Sigmoid colon (tissue), 7 donors: ENCODE data around the gene FBXW5. TPM values are rescaled to one million over a fixed set of nuclear protein-coding genes. Genes with fewer than 3 reads are reported as not detected.

Experiments
- DNase-seq: peaks from one replicate; pipeline ENCODE4 v3.0.0-alpha.2; 2019
- H3K27ac ChIP-seq, 4 donors: fragments of 200-600 bp; sonication (generic); one replicate each; pipeline ENCODE4 v1.5.1; 2016 to 2019; ENCODE audit warnings: mild to moderate bottlenecking in 1 of 4
- H3K27me3 ChIP-seq, 3 donors: fragments of 200-600 bp; sonication (generic); one replicate each; pipeline ENCODE4 v1.5.1; 2019; ENCODE audit warnings: mild to moderate bottlenecking in 1 of 3
- H3K36me3 ChIP-seq, 4 donors: fragments of 200-600 bp; sonication (generic); one replicate each; pipeline ENCODE4 v1.5.1; 2016 to 2019
- H3K4me1 ChIP-seq, 4 donors: fragments of 200-600 bp; sonication (generic); one replicate each; pipeline ENCODE4 v1.5.1; 2017 to 2019
- H3K4me3 ChIP-seq, 4 donors: fragments of 200-600 bp; sonication (generic); one replicate each; pipeline ENCODE4 v1.5.1; 2017 to 2019; ENCODE audit warnings: mild to moderate bottlenecking in 2 of 4, moderate library complexity in 1 of 4
- H3K9me3 ChIP-seq, 4 donors: fragments of 200-600 bp in 3 of 4; sonication (generic) in 3 of 4; one replicate each; pipeline versions ENCODE4 v1.5.1 to v1.6.1; 2013 to 2019
- CTCF ChIP-seq, 4 experiments: fragments of 450-650 bp in 3 of 4; fragments of 200-600 bp in 1 of 4; IDR thresholded peaks; one replicate each; pipeline ENCODE4 v1.5.1; 2016 to 2019; ENCODE audit warnings: antibody characterized with exemption in 4 of 4, mild to moderate bottlenecking in 3 of 4, moderate library complexity in 2 of 4
- EP300 ChIP-seq, 4 donors: sonication (generic); formaldehyde crosslinking; IDR thresholded peaks; one replicate each; pipeline ENCODE4 v1.6.1; 2017; ENCODE audit warnings: antibody characterized with exemption in 4 of 4
- POLR2A ChIP-seq, 2 donors: fragments of 450-650 bp; IDR thresholded peaks; one replicate each; pipeline ENCODE4 v1.6.1; 2016; ENCODE audit warnings: antibody characterized with exemption in 2 of 2, mild to moderate bottlenecking in 2 of 2, moderate library complexity in 2 of 2
- POLR2AphosphoS5 ChIP-seq, 4 donors: sonication (generic); formaldehyde crosslinking; IDR thresholded peaks; one replicate each; pipeline ENCODE4 v1.6.1; 2017; ENCODE audit warnings: antibody characterized with exemption in 4 of 4
- WGBS, 2 donors: extraction: QIAGEN DNeasy Blood & Tissue Kit; methylation state at CpG; one replicate each; pipeline ENCODE4 v1.1.7; 2013; 5-methylcytosine and 5-hydroxymethylcytosine counted together
- intact Hi-C: fragments of 100-400 bp; cut with DNase I; formaldehyde crosslinking; loops from one replicate; pipeline ENCODE4 v1.15.1; 2023
- polyA plus RNA-seq, 3 donors: library from polyadenylated mRNA; stranded (reverse); fragments of 200-250 nt; gene quantifications; one replicate each; pipeline ENCODE4 v1.2.3, GENCODE V29; 2013
- total RNA-seq, 4 donors: library from RNA; depleted of rRNA; stranded (reverse); fragments of >200 nt; gene quantifications; one replicate each; pipeline ENCODE4 v1.1.0, GENCODE V29; 2016
- donor health status: healthy with polysubstance abuse.
- donor health status: Bipolar disorder and iron deficiency.
- donor health status: healthy.

The FBXW5 gene
- total and polyA plus RNA-seq, 7 donors, result 147 to 202 (median 170) TPM

- no peaks in the 10 kb centered on the region for H3K27me3 ChIP-seq
- peak overlapping the region in 2 of 4 donors; percentile 13 for H3K4me3 ChIP-seq
- H3K36me3 ChIP-seq, result peaks cover 9 to 32% (median 15%) of the 10 kb centered on the region in 4 donors
Measured at GRCh38 chr9:136902259-136902821, 42.2 kb downstream of the FBXW5 start.

GRCh38 chr9:136901516-136902258 is 42.9 kb downstream of the FBXW5 start:
- H3K36me3 ChIP-seq, result peaks cover 9 to 26% (median 15%) of the 10 kb centered on the region in 4 donors
- 6 to 29% methylated on average over 20 of the region's 20 CpGs for WGBS, 2 donors
- intact Hi-C loops, result no loop called here
- peak overlapping the region; percentile 71 to 85 (median 74) for H3K27ac ChIP-seq
- peaks cover 0 to 25% (median 22%) of the 10 kb centered on the region in 4 donors for H3K4me1 ChIP-seq
- H3K4me3 ChIP-seq, result peak overlapping the region in 2 of 4 donors; percentile 13
- no peaks in the 10 kb centered on the region for H3K9me3 ChIP-seq
- H3K27me3 ChIP-seq, result no peaks in the 10 kb centered on the region
- no peak for DNase-seq
- TF ChIP-seq EP300 (IDR thresholded peaks at IDR 0.05) (no peak), POLR2AphosphoS5 (IDR thresholded peaks at IDR 0.05) (peak in 1 of 4 donors; percentile 33), CTCF (IDR thresholded peaks at IDR 0.05) (no peak), POLR2A (IDR thresholded peaks at IDR 0.05) (no peak)

More at GRCh38 chr9:136902259-136902821, 42.2 kb downstream of the FBXW5 start:
- intact Hi-C loops, result no loop called here
- Histone ChIP-seq H3K9me3 (no peaks in the 10 kb centered on the region), H3K27ac (peak overlapping the region; percentile 71 to 85 (median 74)), H3K4me1 (peaks cover 0 to 25% (median 22%) of the 10 kb centered on the region in 4 donors)
- 7 to 26% methylated on average over 15 of the region's 15 CpGs for WGBS, 2 donors
- TF ChIP-seq POLR2A (IDR thresholded peaks at IDR 0.05) (peak in 1 of 2 donors; percentile 42), CTCF (IDR thresholded peaks at IDR 0.05) (no peak), EP300 (IDR thresholded peaks at IDR 0.05) (peak in 1 of 4 donors; percentile 68), POLR2AphosphoS5 (IDR thresholded peaks at IDR 0.05) (peak in 3 of 4 donors; percentile 7 to 57 (median 29))
- DNase-seq, result peak; percentile 78

- Histone ChIP-seq H3K4me1 (peaks cover 0 to 25% (median 22%) of the 10 kb centered on the region in 4 donors), H3K27me3 (no peaks in the 10 kb centered on the region), H3K36me3 (peaks cover 9 to 23% (median 15%) of the 10 kb centered on the region in 4 donors), H3K4me3 (no peak overlapping the region), H3K27ac (peak overlapping the region; percentile 71 to 85 (median 74)), H3K9me3 (no peaks in the 10 kb centered on the region)
- no peak for DNase-seq
- TF ChIP-seq CTCF (IDR thresholded peaks at IDR 0.05), result no peak
- no peak for TF ChIP-seq POLR2A (IDR thresholded peaks at IDR 0.05)
- TF ChIP-seq EP300 (IDR thresholded peaks at IDR 0.05), result no peak
- TF ChIP-seq POLR2AphosphoS5 (IDR thresholded peaks at IDR 0.05), result no peak
- intact Hi-C loops, result no loop called here
- WGBS, 2 donors, result 44 to 71% methylated on average over 13 of the region's 13 CpGs
Measured at GRCh38 chr9:136900988-136901515, 43.5 kb downstream of the FBXW5 start.

GRCh38 chr9:136900556-136900955 is 44.0 kb downstream of the FBXW5 start:
- H3K9me3 ChIP-seq, result no peaks in the 10 kb centered on the region
- no peaks in the 10 kb centered on the region for H3K27me3 ChIP-seq
- TF ChIP-seq POLR2AphosphoS5 (IDR thresholded peaks at IDR 0.05) (no peak), CTCF (IDR thresholded peaks at IDR 0.05) (no peak), EP300 (IDR thresholded peaks at IDR 0.05) (no peak), POLR2A (IDR thresholded peaks at IDR 0.05) (no peak)
- 83 to 93% methylated on average over 10 of the region's 10 CpGs for WGBS, 2 donors
- H3K4me1 ChIP-seq, result peaks cover 0 to 25% (median 22%) of the 10 kb centered on the region in 4 donors
- intact Hi-C loops, result no loop called here
- DNase-seq, result no peak
- no peak overlapping the region for H3K4me3 ChIP-seq
- peak overlapping the region in 2 of 4 donors; percentile 76 to 85 for H3K27ac ChIP-seq
- peaks cover 9 to 23% (median 15%) of the 10 kb centered on the region in 4 donors for H3K36me3 ChIP-seq
